ENCODE measurements around the gene FBXL4. TPM values are rescaled to one million over a fixed set of nuclear protein-coding genes. Genes with fewer than 3 reads are reported as not detected.

FBXL4 gene
- total and polyA plus RNA-seq, 2 donors = 7.0 to 39.4 TPM

DNA sequence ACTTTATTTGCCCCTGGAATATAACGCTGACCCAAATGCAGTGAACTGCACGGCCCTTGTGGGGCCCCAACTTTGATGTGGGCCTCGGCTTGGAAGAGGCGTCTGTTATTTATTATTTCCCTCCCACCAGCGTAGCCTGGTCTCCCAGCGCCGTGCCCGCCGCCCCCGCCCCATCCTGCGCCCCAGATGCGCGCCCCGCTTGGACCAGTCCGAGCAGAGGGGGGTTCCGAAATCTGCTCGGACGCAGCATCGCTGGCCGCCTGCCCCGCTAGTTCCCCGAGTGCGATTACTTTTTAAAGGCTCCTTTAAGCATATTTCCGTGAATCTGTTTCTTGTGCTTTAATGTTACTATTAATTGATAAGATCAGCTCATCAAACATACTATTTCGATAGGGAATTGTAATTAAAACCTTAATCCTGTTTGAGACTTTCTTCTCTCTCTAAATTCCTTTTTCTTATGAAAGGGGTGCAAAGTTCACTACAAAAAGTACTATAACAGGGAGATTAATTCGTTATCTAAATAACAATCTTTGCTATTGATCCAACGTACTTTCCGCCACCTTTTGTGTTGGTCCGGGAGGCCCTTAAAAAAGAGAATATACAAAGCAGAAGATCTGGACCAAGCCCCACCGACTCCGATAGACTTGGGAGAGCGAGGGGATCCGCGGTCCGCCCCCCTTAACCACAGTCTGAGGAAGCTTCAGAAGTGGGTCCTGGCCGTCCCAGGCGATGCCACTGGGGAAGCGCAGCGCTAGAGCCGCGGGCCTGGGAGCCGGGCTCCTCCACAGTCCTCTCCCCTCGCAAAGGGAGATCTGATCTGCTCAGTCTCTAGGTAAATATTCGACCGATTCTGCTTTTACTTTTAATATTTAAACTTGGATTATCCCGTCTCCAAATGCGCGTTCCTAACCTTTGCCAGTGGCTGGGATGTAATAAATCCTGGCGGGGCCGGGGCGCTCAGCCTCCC is 103.2 kb downstream of the FBXL4 start:
- no peak for DNase-seq (ENCODE audit: extremely low spot score)
- Histone ChIP-seq H3K4me1 (ENCODE audit: insufficient read depth) (no peaks in the 10 kb centered on the region), H3K36me3 (ENCODE audit: insufficient read depth) (no peaks in the 10 kb centered on the region), H3K4me3 (ENCODE audit: low read depth, low read length) (peak overlapping the region; percentile 29), H3K27ac (ENCODE audit: low read depth) (no peak overlapping the region)
- 4% methylated on average over 51 of the region's 51 CpGs for WGBS

DNA sequence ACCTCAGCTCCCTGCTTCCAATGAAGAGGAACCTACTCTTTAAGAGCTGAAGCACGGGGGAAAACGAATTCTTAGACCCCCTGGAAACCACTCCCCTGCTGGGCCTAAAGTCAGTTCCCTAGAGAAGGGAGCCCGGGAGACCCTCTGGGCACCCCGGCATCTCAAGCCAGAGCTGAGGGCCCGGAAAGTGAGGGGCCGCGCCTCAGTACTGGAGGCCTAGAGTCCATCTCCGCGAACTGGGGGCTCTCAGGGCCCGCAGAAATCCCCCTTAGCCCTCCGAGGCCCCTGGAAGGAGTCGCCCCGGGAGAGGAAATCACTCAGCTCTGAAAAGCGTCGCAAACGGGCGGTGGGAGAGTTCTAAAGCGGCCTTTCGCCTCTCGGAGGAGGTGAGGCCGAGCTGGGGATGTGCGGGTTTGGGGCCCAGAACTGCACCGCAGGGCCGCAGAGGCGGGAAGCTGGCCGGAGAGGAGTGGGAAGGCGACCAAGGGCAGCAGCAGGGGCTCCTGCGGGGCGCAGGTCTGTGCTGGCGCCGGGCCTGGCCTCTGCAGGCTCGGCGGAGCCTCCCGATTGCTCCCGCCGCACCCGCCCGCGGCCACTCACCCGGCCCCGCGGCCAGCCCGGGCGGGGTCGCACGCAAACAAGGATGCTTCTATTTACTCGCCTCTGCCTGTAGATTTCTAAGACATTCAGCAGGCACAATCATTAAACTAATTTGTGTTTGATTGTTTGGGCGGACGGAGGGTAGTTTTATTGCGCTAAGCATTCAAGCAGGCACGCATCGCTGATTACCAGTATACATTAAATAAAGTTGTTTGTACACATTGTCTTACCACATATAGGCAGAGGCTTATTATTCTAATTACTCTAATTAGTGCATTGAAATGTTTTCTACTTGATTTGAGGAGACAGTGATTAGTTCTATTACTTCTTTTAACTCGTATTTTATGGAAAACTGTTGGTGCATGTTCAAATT is 104.2 kb downstream of the FBXL4 start:
- Histone ChIP-seq H3K4me1 (ENCODE audit: insufficient read depth) (no peaks in the 10 kb centered on the region), H3K27ac (ENCODE audit: low read depth) (no peak overlapping the region), H3K4me3 (ENCODE audit: low read depth, low read length) (no peak overlapping the region), H3K36me3 (ENCODE audit: insufficient read depth) (no peaks in the 10 kb centered on the region)
- DNase-seq (ENCODE audit: extremely low spot score) = no peak
- 11% methylated on average over 53 of the region's 53 CpGs for WGBS

DNA sequence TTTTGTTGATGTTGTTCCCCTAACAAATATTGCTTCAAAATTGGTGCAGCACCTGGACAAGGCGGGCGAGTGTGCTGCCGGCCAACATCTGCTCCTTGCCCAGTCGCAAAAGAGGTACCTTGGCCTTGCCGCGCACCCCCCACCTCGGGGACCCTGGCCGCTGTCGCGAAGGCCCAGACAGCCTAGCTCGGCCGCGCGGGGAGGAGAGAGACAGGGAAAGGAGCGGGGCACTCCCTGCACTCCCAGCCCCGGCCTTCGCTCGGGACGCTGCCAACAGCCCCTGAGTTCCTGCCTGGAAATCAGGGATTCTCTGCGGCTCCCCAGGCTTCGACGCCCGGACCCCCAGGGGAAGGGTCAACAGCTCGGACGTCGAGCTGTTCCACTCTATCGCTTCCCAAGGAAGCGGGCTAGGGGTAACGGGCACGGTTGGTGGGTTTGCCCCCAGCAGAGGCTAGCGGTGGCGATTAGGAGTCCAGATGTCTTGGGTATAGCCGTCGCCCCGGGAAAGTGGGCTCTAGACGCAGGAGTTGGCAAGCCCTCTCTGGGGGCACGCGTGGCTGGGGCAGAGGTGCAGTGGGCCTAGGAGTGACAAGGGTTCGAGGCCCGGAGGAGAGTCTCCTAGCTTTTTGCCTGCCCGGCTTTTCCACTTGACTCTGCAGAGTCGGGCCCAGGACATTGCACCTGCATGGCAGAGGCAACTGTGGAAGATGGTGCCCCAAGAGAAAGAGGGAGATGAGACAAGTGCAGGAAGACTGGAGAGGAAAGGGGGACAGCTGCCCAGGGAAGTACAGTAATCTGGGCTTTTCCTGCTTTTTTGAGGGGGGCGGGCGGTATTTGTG is 105.2 kb downstream of the FBXL4 start:
- Histone ChIP-seq H3K36me3 (ENCODE audit: insufficient read depth) (no peaks in the 10 kb centered on the region), H3K4me3 (ENCODE audit: low read depth, low read length) (no peak overlapping the region), H3K27ac (ENCODE audit: low read depth) (no peak overlapping the region), H3K4me1 (ENCODE audit: insufficient read depth) (no peaks in the 10 kb centered on the region)
- 10% methylated on average over 44 of the region's 44 CpGs for WGBS
- DNase-seq (ENCODE audit: extremely low spot score) = no peak

DNA sequence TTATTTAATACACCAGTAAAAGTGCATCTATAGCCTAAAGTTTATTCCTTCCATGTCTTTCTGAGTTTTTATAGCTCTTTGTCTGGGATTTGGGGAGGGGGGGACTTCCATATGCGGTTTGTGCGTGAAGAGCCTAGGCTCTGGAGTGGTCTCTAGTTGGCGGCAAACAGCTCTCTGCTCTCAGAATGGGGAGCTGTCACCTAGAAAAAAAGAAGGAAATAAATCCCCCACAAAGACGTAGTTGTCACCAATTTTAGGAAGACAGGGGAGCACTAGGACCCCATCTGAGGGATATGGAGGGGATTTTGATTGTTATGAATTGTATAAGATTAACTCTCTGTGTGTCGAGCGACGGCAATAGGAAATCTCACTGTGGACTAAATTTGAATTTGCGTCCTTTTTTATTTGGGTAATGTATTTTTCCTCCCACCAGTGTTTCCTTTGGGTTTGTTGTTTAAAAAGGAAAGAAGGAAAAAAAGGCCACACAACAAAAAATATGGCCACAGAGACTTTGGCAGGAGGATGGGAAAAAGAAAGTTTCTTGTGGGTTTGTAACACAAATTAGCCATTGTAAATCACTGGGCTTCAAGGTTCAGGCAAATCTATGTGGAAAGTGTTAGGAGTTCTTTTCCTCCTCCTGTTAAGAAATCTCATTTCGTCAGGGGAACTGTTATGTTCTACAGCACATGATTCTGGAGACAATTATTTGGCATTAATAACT is 106.0 kb downstream of the FBXL4 start:
- Histone ChIP-seq H3K4me1 (ENCODE audit: insufficient read depth) (no peaks in the 10 kb centered on the region), H3K27ac (ENCODE audit: low read depth) (no peak overlapping the region), H3K36me3 (ENCODE audit: insufficient read depth) (no peaks in the 10 kb centered on the region), H3K4me3 (ENCODE audit: low read depth, low read length) (no peak overlapping the region)
- no peak for DNase-seq (ENCODE audit: extremely low spot score)
- WGBS = 19% methylated on average over 9 of the region's 9 CpGs

DNA sequence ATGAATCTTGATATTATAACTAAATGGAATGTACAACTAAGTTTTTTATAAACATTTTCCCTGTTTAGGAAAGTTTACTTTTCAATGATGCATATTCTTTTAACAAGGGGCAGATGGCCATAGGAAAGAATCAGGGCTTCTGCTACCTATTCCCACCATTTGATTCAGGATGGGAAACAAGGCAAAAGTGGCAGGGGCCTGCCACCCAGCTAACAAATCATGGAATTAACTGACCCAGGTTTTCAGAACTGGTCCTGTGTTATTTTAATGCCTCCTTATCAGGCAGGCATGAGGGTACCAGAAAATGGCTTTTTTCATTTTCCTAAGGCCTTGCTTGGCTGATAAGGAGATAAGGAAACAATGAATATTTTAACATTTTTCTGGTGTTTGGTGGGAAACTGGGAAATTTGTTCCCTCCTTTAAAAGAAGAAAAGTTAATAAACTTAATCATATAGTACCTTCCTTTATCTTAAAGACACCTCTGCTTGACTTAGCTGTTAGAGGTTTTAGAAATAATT is 106.7 kb downstream of the FBXL4 start:
- no peaks in the 10 kb centered on the region for H3K4me1 ChIP-seq (ENCODE audit: insufficient read depth)
- H3K36me3 ChIP-seq (ENCODE audit: insufficient read depth) = no peaks in the 10 kb centered on the region
- no peak overlapping the region for H3K27ac ChIP-seq (ENCODE audit: low read depth)
- no peak for DNase-seq (ENCODE audit: extremely low spot score)
- H3K4me3 ChIP-seq (ENCODE audit: low read depth, low read length) = no peak overlapping the region

DNA sequence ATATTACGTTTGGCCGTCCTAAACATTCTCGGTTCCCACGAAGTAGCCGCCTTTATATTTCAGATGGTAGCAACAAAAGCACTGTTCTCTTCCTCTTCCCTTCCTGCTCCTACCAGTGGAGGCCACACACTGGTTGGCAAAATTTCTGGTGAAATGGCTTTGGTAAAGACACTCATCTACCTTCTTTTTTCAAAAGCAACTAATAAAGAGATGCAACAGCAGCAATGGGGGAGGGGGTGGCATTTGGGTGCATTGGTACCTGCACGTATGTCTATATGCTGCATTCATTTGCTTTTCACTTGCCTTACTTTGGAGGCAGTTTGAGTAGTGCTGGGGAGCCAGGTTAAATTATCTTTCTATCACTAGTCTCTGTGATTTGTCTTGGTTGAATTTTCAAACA is 107.4 kb downstream of the FBXL4 start:
- 27% methylated on average over 6 of the region's 6 CpGs for WGBS
- Histone ChIP-seq H3K4me3 (ENCODE audit: low read depth, low read length) (no peak overlapping the region), H3K4me1 (ENCODE audit: insufficient read depth) (no peaks in the 10 kb centered on the region), H3K27ac (ENCODE audit: low read depth) (no peak overlapping the region), H3K36me3 (ENCODE audit: insufficient read depth) (no peaks in the 10 kb centered on the region)
- no peak for DNase-seq (ENCODE audit: extremely low spot score)

DNA sequence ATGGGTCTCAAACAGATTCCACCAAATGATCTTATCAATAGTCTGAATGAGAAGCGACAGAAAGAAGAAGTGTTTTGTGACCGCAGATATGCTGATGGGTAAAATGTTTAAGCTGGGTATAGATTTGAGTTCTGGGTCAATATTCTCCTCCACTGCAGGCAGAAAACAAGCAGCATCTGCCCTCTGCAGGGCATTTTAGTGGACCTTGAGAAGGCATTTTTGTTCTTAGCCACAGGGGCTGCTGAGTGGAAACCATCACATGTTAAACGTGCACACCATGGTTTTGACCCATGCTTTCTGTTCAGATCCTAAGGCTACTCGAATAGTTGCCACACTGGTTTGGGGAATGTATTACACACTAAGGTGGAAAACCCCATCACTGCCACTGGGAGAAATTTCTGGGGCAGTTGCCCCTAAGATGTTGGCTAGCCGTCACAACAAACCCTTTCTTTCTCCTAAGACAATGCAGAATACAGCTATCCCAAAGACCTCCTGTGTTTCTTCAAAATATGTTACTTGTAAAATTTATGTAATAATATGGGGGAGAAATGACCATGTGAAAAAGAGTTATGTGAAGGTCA is 107.9 kb downstream of the FBXL4 start:
- 13% methylated on average over 5 of the region's 5 CpGs for WGBS
- H3K4me1 ChIP-seq (ENCODE audit: insufficient read depth) = no peaks in the 10 kb centered on the region

DNA sequence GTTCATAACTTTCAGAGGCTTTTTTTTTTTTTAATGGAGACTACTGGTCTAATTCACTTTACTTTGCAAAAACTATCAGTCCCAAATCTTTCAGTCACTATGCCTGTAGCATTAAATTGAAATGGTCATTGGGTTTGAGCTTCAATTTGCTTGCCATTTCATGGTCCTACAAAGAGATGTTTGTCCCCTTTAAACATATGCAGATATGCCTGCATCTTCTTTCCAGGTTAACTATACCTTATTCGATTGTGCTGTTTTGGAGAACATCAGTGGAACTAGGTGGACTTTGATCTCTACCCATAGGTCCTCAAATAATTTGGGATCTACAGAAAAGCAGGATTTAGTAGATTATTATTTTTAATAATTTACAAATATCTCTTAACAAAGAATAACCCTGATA is 108.8 kb downstream of the FBXL4 start:
- 24% methylated on average over 1 of the region's 1 CpG for WGBS
- Histone ChIP-seq H3K27ac (ENCODE audit: low read depth) (no peak overlapping the region), H3K4me3 (ENCODE audit: low read depth, low read length) (no peak overlapping the region), H3K36me3 (ENCODE audit: insufficient read depth) (no peaks in the 10 kb centered on the region), H3K4me1 (ENCODE audit: insufficient read depth) (no peaks in the 10 kb centered on the region)
- DNase-seq (ENCODE audit: extremely low spot score) = no peak

More for the DNA sequence above, 107.9 kb downstream of the FBXL4 start:
- Histone ChIP-seq H3K4me3 (ENCODE audit: low read depth, low read length) (no peak overlapping the region), H3K36me3 (ENCODE audit: insufficient read depth) (no peaks in the 10 kb centered on the region), H3K27ac (ENCODE audit: low read depth) (no peak overlapping the region)
- no peak for DNase-seq (ENCODE audit: extremely low spot score)

DNA sequence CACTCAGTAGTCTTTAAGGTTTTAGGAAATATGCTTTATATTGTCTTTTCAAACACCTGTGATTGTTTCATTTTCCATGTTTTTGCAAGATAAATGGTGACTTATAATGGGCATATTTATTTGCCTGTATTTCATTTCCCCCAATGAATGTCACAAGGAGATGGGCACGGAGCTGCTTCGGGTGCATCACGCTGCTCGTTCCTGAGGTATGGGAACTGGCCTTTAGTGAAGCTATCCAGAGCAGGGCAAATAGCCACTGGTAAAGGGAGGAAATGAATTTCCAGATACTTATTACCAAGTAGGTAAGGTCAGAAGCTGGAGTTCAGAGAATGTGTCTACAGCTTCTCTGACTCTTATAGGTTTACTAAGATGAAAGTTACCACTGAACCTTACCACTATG is 109.7 kb downstream of the FBXL4 start:
- no peak for DNase-seq (ENCODE audit: extremely low spot score)
- no peak overlapping the region for H3K27ac ChIP-seq (ENCODE audit: low read depth)
- WGBS = 13% methylated on average over 4 of the region's 4 CpGs
- H3K4me3 ChIP-seq (ENCODE audit: low read depth, low read length) = no peak overlapping the region
- no peaks in the 10 kb centered on the region for H3K4me1 ChIP-seq (ENCODE audit: insufficient read depth)
- no peaks in the 10 kb centered on the region for H3K36me3 ChIP-seq (ENCODE audit: insufficient read depth)

DNA sequence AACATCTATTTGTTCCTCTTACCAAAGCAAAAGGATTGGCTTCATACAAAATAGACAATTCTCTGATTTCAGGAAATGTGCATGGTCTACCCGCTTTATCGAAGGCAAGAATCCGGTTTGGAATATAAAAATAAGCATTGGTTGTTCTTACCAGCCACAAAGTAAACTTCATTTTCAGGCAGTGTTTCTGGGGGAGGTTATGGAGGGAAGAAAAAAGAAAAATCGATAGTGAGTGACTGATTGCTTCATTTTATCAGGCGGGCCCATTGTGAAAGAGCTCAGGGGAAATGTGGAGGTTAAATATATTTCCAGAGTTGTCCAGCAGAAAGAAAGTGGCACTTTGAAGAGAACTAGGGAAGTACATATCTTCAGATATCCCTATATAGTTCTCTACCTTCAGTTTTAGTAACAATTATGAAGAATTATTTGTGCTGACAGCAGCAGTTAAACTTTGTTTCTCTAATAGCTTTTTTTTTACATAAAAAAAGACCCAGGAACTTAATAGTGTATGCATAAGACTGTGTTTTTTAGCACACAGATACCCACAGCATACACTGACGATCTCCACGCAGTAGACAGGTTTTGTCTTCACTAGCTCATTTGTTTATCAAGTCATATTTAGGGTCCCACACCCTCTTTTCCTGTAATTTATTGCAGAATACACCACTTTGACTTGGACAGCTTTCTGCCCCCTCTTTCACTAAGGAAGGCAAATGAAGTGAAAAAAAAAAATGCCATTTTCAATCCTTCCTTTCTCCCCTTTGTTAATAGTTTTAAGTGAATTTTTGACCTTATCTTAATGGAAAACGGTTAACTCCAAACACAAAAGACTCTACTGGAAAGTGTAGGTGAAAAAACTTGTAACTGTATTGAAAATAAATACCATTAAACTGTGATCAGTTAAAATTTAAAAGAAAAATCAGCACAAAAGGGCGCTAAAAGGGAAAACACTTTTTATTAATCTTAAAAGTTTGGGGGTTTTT is 110.5 kb downstream of the FBXL4 start:
- no peak overlapping the region for H3K27ac ChIP-seq (ENCODE audit: low read depth)
- no peaks in the 10 kb centered on the region for H3K36me3 ChIP-seq (ENCODE audit: insufficient read depth)
- DNase-seq (ENCODE audit: extremely low spot score) = no peak
- no peak overlapping the region for H3K4me3 ChIP-seq (ENCODE audit: low read depth, low read length)
- H3K4me1 ChIP-seq (ENCODE audit: insufficient read depth) = peaks cover 1% of the 10 kb centered on the region
- WGBS = 13% methylated on average over 9 of the region's 9 CpGs

Measured in urinary bladder (tissue), 4 donors.